B cell (primary cell): ENCODE measurements around the gene IL22RA2. TPM values are rescaled to one million over a fixed set of nuclear protein-coding genes. Genes with fewer than 3 reads are reported as not detected.

Source experiments
- ATAC-seq: fragments of 200-7000 bp; cut with Tn5 transposase; one replicate; pipeline ENCODE4 v1.10.0; 2021; ENCODE audit warnings: low read depth, mild to moderate bottlenecking, moderate number of reproducible peaks, moderate library complexity
- CTCF ChIA-PET: fragments of 350-600 bp; sonication (Branson Sonifier 250); formaldehyde crosslinking; loops from one replicate; lab custom pipeline; 2021; ENCODE audit warnings: antibody characterized with exemption, inconsistent platforms; lab: Charles Lee
- POLR2A ChIA-PET: fragments of 350-600 bp; sonication (Branson Sonifier 250); formaldehyde crosslinking; loops from one replicate; lab custom pipeline; 2021; ENCODE audit warnings: antibody characterized with exemption; lab: Charles Lee
- DNase-seq: peaks from one replicate; pipeline ENCODE4 v3.0.0; 2013
- H2AFZ ChIP-seq: 2 replicates; pipeline ENCODE4 v1.6.1; 2012; ENCODE audit warnings: mild to moderate bottlenecking, low read depth, low read length; ENCODE audit not compliant: insufficient read depth, poor library complexity, severe bottlenecking
- H3K27ac ChIP-seq, 2 donors: 1 replicate in 1 of 2; 2 replicates in 1 of 2; pipeline ENCODE4 v1.5.1; 2012 to 2013; ENCODE audit warnings: low read length in 2 of 2, mild to moderate bottlenecking in 2 of 2, moderate library complexity in 1 of 2
- H3K27me3 ChIP-seq, 4 experiments: fragments of 200-600 bp in 1 of 4; sonication (generic) in 1 of 4; replicated peaks in 1 of 4; 1 replicate in 2 of 4; 2 replicates in 2 of 4; pipeline versions ENCODE4 v1.6.1 to v1.7.0; 2013 to 2016; ENCODE audit warnings: low read length in 3 of 4, mild to moderate bottlenecking in 2 of 4, mixed read lengths in 1 of 4, moderate library complexity in 1 of 4; ENCODE audit not compliant: insufficient read depth in 4 of 4, control insufficient read depth in 3 of 4; ENCODE audit errors: control extremely low read depth in 1 of 4
- H3K36me3 ChIP-seq, 2 experiments: replicated peaks in 1 of 2; 1 replicate in 1 of 2; 2 replicates in 1 of 2; pipeline versions ENCODE4 v1.6.1 to v1.7.1; 2013; ENCODE audit warnings: low read length in 1 of 2; ENCODE audit not compliant: insufficient read depth in 2 of 2, control insufficient read depth in 1 of 2; ENCODE audit errors: control extremely low read depth in 1 of 2, extremely low read depth in 1 of 2
- H3K4me1 ChIP-seq, 2 donors: fragments of 200-600 bp in 1 of 2; sonication (generic) in 1 of 2; 1 replicate in 1 of 2; 2 replicates in 1 of 2; pipeline versions ENCODE4 v1.5.1 to v1.6.1; 2013 to 2017; ENCODE audit warnings: low read length in 2 of 2; ENCODE audit not compliant: control insufficient read depth in 2 of 2, insufficient read depth in 2 of 2
- H3K4me2 ChIP-seq: replicated peaks from 2 replicates; pipeline ENCODE3; 2012; ENCODE audit warnings: mild to moderate bottlenecking, low read depth, low read length; ENCODE audit not compliant: poor library complexity, severe bottlenecking
- H3K4me3 ChIP-seq, 5 experiments: fragments of 200-600 bp in 1 of 5; sonication (generic) in 1 of 5; 1 replicate in 3 of 5; 2 replicates in 2 of 5; pipeline versions ENCODE4 v1.5.1 to v1.7.0; 2011 to 2016; ENCODE audit warnings: low read length in 4 of 5, mild to moderate bottlenecking in 4 of 5, low read depth in 2 of 5, control low read depth in 1 of 5, moderate library complexity in 1 of 5; ENCODE audit not compliant: insufficient read depth in 1 of 5; ENCODE audit errors: control extremely low read depth in 1 of 5, extremely low read depth in 1 of 5
- H3K79me2 ChIP-seq: fragments of 200-600 bp; sonication (generic); one replicate; pipeline ENCODE4 v1.6.0; 2016; ENCODE audit warnings: low read length; ENCODE audit not compliant: control insufficient read depth, insufficient read depth
- H3K9ac ChIP-seq: fragments of 200-600 bp; sonication (generic); 2 replicates; pipeline ENCODE4 v1.6.1; 2017; ENCODE audit warnings: mild to moderate bottlenecking, low read length, moderate library complexity
- H3K9me3 ChIP-seq, 3 donors: one replicate each; pipeline versions ENCODE4 v1.6.1 to v1.7.1; 2013; ENCODE audit warnings: low read length in 2 of 3; ENCODE audit not compliant: control insufficient read depth in 2 of 3, insufficient read depth in 1 of 3; ENCODE audit errors: control extremely low read depth in 1 of 3
- H4K20me1 ChIP-seq: 2 replicates; pipeline ENCODE4 v1.6.0; 2012; ENCODE audit warnings: mild to moderate bottlenecking, low read length; ENCODE audit not compliant: insufficient read depth, control insufficient read depth, poor library complexity, severe bottlenecking
- H3K27ac Mint-ChIP-seq: one replicate; pipeline ENCODE4 v1.8.0; 2021; ENCODE audit warnings: mixed read lengths
- H3K27me3 Mint-ChIP-seq: one replicate; pipeline ENCODE4 v1.8.0; 2021; ENCODE audit warnings: mixed read lengths
- H3K4me1 Mint-ChIP-seq: one replicate; pipeline ENCODE4 v1.8.0; 2021; ENCODE audit warnings: mixed read lengths
- H3K4me3 Mint-ChIP-seq: one replicate; pipeline ENCODE4 v1.8.0; 2021; ENCODE audit warnings: mixed read lengths
- H3K9me3 Mint-ChIP-seq: one replicate; pipeline ENCODE4 v1.8.0; 2022; ENCODE audit warnings: mixed read lengths; ENCODE audit not compliant: insufficient read depth
- EZH2 ChIP-seq: IDR thresholded peaks from 2 replicates; pipeline ENCODE4 v1.6.1; 2012; ENCODE audit warnings: borderline replicate concordance, low read depth, mild to moderate bottlenecking, moderate library complexity, low read length; ENCODE audit not compliant: insufficient read depth, poor library complexity, severe bottlenecking
- WGBS: methylation state at CpG from one replicate; pipeline ENCODE4 v1.1.5; 2013; ENCODE audit warnings: missing lambda C conversion rate; ENCODE audit not compliant: insufficient coverage; 5-methylcytosine and 5-hydroxymethylcytosine counted together
- intact Hi-C: fragments of 100-400 bp; cut with micrococcal nuclease; formaldehyde crosslinking; loops from one replicate; pipeline ENCODE4 v1.10.0; 2022
- polyA plus RNA-seq: library from polyadenylated mRNA; depleted of rRNA; stranded (reverse); fragments of >200 nt; gene quantifications from 2 replicates; pipeline ENCODE4 v1.2.3, GENCODE V29; 2012
- total RNA-seq, 2 donors: library from RNA; stranded (reverse); fragments of 120-200 nt in 1 of 2; gene quantifications; 1 replicate in 1 of 2; 2 replicates in 1 of 2; pipeline versions ENCODE4 v1.2.3 to v1.2.4, GENCODE V29; 2013 to 2022
- TF ChIP-seq, protein P1 (sequence below): fragments of 200-600 bp; IDR thresholded peaks from one replicate; pipeline ENCODE4 v1.8.0; 2022; ENCODE audit warnings: antibody characterized with exemption, mild to moderate bottlenecking

IL22RA2 gene
- total and polyA plus RNA-seq, 2 donors (not counting 1 experiment from before 2014, with no cell fraction given), result not detected

DNA sequence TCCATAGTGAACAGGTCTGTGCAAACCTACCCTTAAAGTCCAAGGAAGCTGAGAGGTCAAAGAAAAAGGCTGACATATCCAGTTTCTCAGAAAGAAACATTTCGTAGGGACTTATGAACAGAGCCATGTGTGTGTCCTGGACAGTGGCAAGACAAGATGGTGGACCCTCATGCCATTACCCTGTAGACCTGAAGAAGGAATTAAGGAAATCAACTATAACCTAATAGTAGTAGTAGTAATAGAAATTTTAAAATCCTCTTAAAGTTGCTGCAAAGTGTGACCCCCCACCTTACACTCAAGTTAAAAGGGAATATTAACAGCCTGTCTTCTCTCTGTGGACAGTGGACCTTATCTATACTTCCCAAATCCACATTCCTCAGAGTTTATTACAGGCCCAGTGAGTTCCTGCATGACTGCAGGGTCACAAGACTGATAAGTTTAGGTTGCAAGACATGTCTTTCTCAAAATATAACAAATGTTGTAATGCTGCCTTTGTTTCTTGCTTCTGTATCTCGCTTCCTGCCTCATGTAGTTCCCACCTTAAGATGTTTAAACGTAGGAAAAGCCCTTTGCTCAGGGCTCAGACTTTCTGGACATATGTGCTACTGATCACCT, 10.6 kb downstream of the IL22RA2 start:
- Histone ChIP-seq H3K4me3 (no peak overlapping the region), H3K4me2 (no peak overlapping the region), H3K4me1 (peaks cover 31 to 40% of the 10 kb centered on the region in 2 donors), H2AFZ (no peak overlapping the region), H3K9me3 (peaks cover 0 to 26% (median 8%) of the 10 kb centered on the region in 3 donors), H3K36me3 (no peaks in the 10 kb centered on the region), H4K20me1 (no peaks in the 10 kb centered on the region), H3K9ac (no peak overlapping the region), H3K27ac (no peak overlapping the region), H3K79me2 (no peaks in the 10 kb centered on the region), H3K27me3 (no peaks in the 10 kb centered on the region)
- intact Hi-C loops, result loop anchor here (10.0 kb wide), 1 partner anchor 198 kb away; no protein-coding TSS in a partner anchor
- TF ChIP-seq EZH2, result no peak
- TF ChIP-seq, protein P1, sequence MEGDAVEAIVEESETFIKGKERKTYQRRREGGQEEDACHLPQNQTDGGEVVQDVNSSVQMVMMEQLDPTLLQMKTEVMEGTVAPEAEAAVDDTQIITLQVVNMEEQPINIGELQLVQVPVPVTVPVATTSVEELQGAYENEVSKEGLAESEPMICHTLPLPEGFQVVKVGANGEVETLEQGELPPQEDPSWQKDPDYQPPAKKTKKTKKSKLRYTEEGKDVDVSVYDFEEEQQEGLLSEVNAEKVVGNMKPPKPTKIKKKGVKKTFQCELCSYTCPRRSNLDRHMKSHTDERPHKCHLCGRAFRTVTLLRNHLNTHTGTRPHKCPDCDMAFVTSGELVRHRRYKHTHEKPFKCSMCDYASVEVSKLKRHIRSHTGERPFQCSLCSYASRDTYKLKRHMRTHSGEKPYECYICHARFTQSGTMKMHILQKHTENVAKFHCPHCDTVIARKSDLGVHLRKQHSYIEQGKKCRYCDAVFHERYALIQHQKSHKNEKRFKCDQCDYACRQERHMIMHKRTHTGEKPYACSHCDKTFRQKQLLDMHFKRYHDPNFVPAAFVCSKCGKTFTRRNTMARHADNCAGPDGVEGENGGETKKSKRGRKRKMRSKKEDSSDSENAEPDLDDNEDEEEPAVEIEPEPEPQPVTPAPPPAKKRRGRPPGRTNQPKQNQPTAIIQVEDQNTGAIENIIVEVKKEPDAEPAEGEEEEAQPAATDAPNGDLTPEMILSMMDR, result no peak
- ATAC-seq (no peak), DNase-seq (no peak)
- Mint-ChIP-seq H3K4me3 (no peak overlapping the region), H3K9me3 (peaks cover 5% of the 10 kb centered on the region), H3K27ac (no peak overlapping the region), H3K27me3 (no peaks in the 10 kb centered on the region), H3K4me1 (peaks cover 48% of the 10 kb centered on the region)
- POLR2A ChIA-PET, result no interaction called here
- WGBS, result 88% methylated on average over 2 of the region's 3 CpGs
- CTCF ChIA-PET, result interaction anchor here (1.2 to 3.3 kb wide), 3 partner anchors 9 to 68 kb away, joined by 4 to 14 read pairs (median 13); no protein-coding TSS in a partner anchor

DNA sequence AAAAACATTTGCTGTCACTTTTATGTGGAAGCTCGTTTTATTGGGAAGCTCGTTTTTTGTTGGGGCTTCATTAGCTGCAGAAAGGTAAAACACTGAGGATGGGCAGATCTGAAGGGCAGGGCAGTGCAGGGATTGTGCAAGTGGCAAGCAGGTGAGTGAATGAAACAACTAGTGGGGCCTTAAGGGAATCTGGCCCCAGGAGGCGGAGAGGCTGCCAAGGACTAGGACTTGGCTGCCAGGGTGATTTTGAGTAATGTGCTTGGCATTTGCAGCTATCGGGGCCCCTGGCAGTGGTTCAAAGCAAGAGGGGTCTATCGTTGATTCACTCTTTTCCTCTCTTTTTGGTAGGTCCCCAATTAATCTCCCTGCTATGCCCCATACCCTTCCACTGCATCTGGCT, 11.5 kb downstream of the IL22RA2 start:
- H3K4me3 ChIP-seq, result no peak overlapping the region

More for the DNA sequence above, 11.5 kb downstream of the IL22RA2 start:
- ChIA-PET CTCF (interaction anchor here (0.9 to 3.3 kb wide), 5 partner anchors 10 to 68 kb away, joined by 3 to 14 read pairs (median 6); no protein-coding TSS in a partner anchor), POLR2A (interaction anchor here (1.3 kb wide), 1 partner anchor 10 kb away, joined by 3 read pairs; no protein-coding TSS in a partner anchor)
- H3K27ac Mint-ChIP-seq, result no peak overlapping the region
- Histone ChIP-seq H4K20me1 (no peaks in the 10 kb centered on the region), H3K79me2 (no peaks in the 10 kb centered on the region), H3K27ac (no peak overlapping the region), H3K9me3 (peaks cover 0 to 26% (median 8%) of the 10 kb centered on the region in 3 donors), H2AFZ (no peak overlapping the region), H3K4me2 (no peak overlapping the region), H3K9ac (no peak overlapping the region), H3K27me3 (no peaks in the 10 kb centered on the region), H3K36me3 (no peaks in the 10 kb centered on the region), H3K4me1 (peaks cover 23 to 32% of the 10 kb centered on the region in 2 donors)
- peaks cover 5% of the 10 kb centered on the region for H3K9me3 Mint-ChIP-seq
- peaks cover 39% of the 10 kb centered on the region for H3K4me1 Mint-ChIP-seq
- no peak for ATAC-seq
- TF ChIP-seq, protein P1, result no peak
- no peak for TF ChIP-seq EZH2
- H3K4me3 Mint-ChIP-seq, result no peak overlapping the region
- intact Hi-C loops, result loop anchor here (10.0 kb wide), 1 partner anchor 197 kb away; no protein-coding TSS in a partner anchor
- no peaks in the 10 kb centered on the region for H3K27me3 Mint-ChIP-seq
- no peak for DNase-seq
- WGBS, result 96% methylated on average over 3 of the region's 5 CpGs
